ENCODE results near the gene ERCC1. TPM values are rescaled to one million over a fixed set of nuclear protein-coding genes. Genes with fewer than 3 reads are reported as not detected.
"Not testable (repeated sequence)": the region's sequence is repeated elsewhere in the genome, so short reads cannot be mapped to it uniquely, and the experiment has no call there.

Gene ERCC1
- total RNA-seq, 1 donor from 2014 or later, result 46.1 TPM

GRCh38 chr19:45431008-45431407 is 7.3 kb upstream of the ERCC1 start:
- not testable (repeated sequence) for DNase-seq (ENCODE audit: low read depth in 2 of 2)

GRCh38 chr19:45429896-45430295 is 6.2 kb upstream of the ERCC1 start:
- not testable (repeated sequence) for DNase-seq (ENCODE audit: low read depth in 2 of 2)

- peak in 1 of 2 donors; percentile 55 for DNase-seq (ENCODE audit: low read depth in 2 of 2)
Measured at GRCh38 chr19:45428384-45429231, 4.9 kb upstream of the ERCC1 start.

- peak; percentile 96 to 99 for DNase-seq (ENCODE audit: low read depth in 2 of 2)
Measured at GRCh38 chr19:45424191-45425058, 708 bp upstream of the ERCC1 start.

- no peak for DNase-seq (ENCODE audit: low read depth in 2 of 2)
Measured at GRCh38 chr19:45423033-45423588, 606 bp downstream of the ERCC1 start.

GRCh38 chr19:45421947-45422498 is 1.7 kb downstream of the ERCC1 start:
- DNase-seq (ENCODE audit: low read depth in 2 of 2), result no peak

GRCh38 chr19:45420871-45421270 is 2.8 kb downstream of the ERCC1 start:
- no peak for DNase-seq (ENCODE audit: low read depth in 2 of 2)

GRCh38 chr19:45420356-45420755 is 3.4 kb downstream of the ERCC1 start:
- DNase-seq (ENCODE audit: low read depth in 2 of 2), result no peak

- no peak for DNase-seq (ENCODE audit: low read depth in 2 of 2)
Measured at GRCh38 chr19:45419895-45420294, 3.8 kb downstream of the ERCC1 start.

- DNase-seq (ENCODE audit: low read depth in 2 of 2), result no peak
Measured at GRCh38 chr19:45419396-45419795, 4.3 kb downstream of the ERCC1 start.

- DNase-seq (ENCODE audit: low read depth in 2 of 2), result no peak
Measured at GRCh38 chr19:45418802-45419201, 4.9 kb downstream of the ERCC1 start.

GRCh38 chr19:45417151-45417550 is 6.6 kb downstream of the ERCC1 start:
- no peak for DNase-seq (ENCODE audit: low read depth in 2 of 2)

GRCh38 chr19:45414468-45414867 is 9.2 kb downstream of the ERCC1 start:
- no peak for DNase-seq (ENCODE audit: low read depth in 2 of 2)

GRCh38 chr19:45413497-45413896 is 10.2 kb downstream of the ERCC1 start:
- DNase-seq (ENCODE audit: low read depth in 2 of 2), result no peak

GRCh38 chr19:45410330-45410729 is 13.4 kb downstream of the ERCC1 start:
- not testable (repeated sequence) for DNase-seq (ENCODE audit: low read depth in 2 of 2)

- DNase-seq (ENCODE audit: low read depth in 2 of 2), result no peak
Measured at GRCh38 chr19:45409557-45409920, 14.2 kb downstream of the ERCC1 start.

GRCh38 chr19:45408830-45409556 is 14.7 kb downstream of the ERCC1 start:
- DNase-seq (ENCODE audit: low read depth in 2 of 2), result no peak

- no peak for DNase-seq (ENCODE audit: low read depth in 2 of 2)
Measured at GRCh38 chr19:45408121-45408520, 15.6 kb downstream of the ERCC1 start.

GRCh38 chr19:45407585-45407984 is 16.1 kb downstream of the ERCC1 start:
- DNase-seq (ENCODE audit: low read depth in 2 of 2), result not testable (repeated sequence)

- peak in 1 of 2 donors; percentile 28 for DNase-seq (ENCODE audit: low read depth in 2 of 2)
Measured at GRCh38 chr19:45407091-45407375, 16.7 kb downstream of the ERCC1 start.

Data from dermis microvascular lymphatic vessel endothelial cell (primary cell).